ENCODE data around the gene EML3. TPM values are rescaled to one million over a fixed set of nuclear protein-coding genes. Genes with fewer than 3 reads are reported as not detected.
A peak's percentile ranks its signal among the peaks of the same experiment; 100 is the strongest.

The EML3 gene
- total and polyA plus RNA-seq, 2 donors from 2014 or later = 35.0 to 83.3 TPM

- DNase-seq = peak in 4 of 5 donors; percentile 76 to 86 (median 82)
- intact Hi-C loops (cut with DNase I) = no loop called here
- TF ChIP-seq CTCF (IDR thresholded peaks at IDR 0.05; ENCODE audit: borderline replicate concordance, extremely low read depth, insufficient read depth) = no peak
- Histone ChIP-seq H3K27me3 (ENCODE audit: control insufficient read depth, insufficient read depth, low read length) (no peaks in the 10 kb centered on the region), H3K36me3 (ENCODE audit: control insufficient read depth in 2 of 3, insufficient read depth in 3 of 3, low read length in 3 of 3) (peaks cover 0 to 11% (median 9%) of the 10 kb centered on the region in 3 donors), H3K27ac (ENCODE audit: low read depth in 2 of 2, low read length in 2 of 2) (no peak overlapping the region), H3K4me1 (ENCODE audit: control insufficient read depth in 2 of 3, insufficient read depth in 2 of 3, low read depth in 1 of 3, low read length in 3 of 3) (peaks cover 5 to 17% (median 10%) of the 10 kb centered on the region in 3 donors), H3K9me3 (ENCODE audit: control insufficient read depth in 2 of 3, insufficient read depth in 1 of 3, low read length in 3 of 3) (no peaks in the 10 kb centered on the region), H3K9ac (ENCODE audit: low read length in 3 of 3) (no peak overlapping the region), H3K4me3 (ENCODE audit: low read length in 3 of 3) (no peak overlapping the region)
- FAIRE-seq = no peak
These were observed 8.0 kb downstream of the EML3 start for GRCh38 chr11:62604460-62605120.

GRCh38 chr11:62603776-62604299, 8.7 kb downstream of the EML3 start:
- Histone ChIP-seq H3K9me3 (ENCODE audit: control insufficient read depth in 2 of 3, insufficient read depth in 1 of 3, low read length in 3 of 3) (no peaks in the 10 kb centered on the region), H3K27ac (ENCODE audit: low read depth in 2 of 2, low read length in 2 of 2) (no peak overlapping the region), H3K9ac (ENCODE audit: low read length in 3 of 3) (no peak overlapping the region), H3K27me3 (ENCODE audit: control insufficient read depth, insufficient read depth, low read length) (no peaks in the 10 kb centered on the region), H3K4me1 (ENCODE audit: control insufficient read depth in 2 of 3, insufficient read depth in 2 of 3, low read depth in 1 of 3, low read length in 3 of 3) (peaks cover 5 to 18% (median 16%) of the 10 kb centered on the region in 3 donors), H3K4me3 (ENCODE audit: low read length in 3 of 3) (no peak overlapping the region), H3K36me3 (ENCODE audit: control insufficient read depth in 2 of 3, insufficient read depth in 3 of 3, low read length in 3 of 3) (peaks cover 0 to 11% (median 7%) of the 10 kb centered on the region in 3 donors)
- TF ChIP-seq CTCF (IDR thresholded peaks at IDR 0.05; ENCODE audit: borderline replicate concordance, extremely low read depth, insufficient read depth) = no peak
- DNase-seq (peak in 1 of 5 donors; percentile 58), FAIRE-seq (no peak)
- intact Hi-C loops (cut with DNase I) = no loop called here

GRCh38 chr11:62603072-62603408, 9.5 kb downstream of the EML3 start:
- peak in 1 of 5 donors; percentile 77 for DNase-seq
- H3K27ac ChIP-seq (ENCODE audit: low read depth in 2 of 2, low read length in 2 of 2) = peak overlapping the region in 1 of 2 donors; percentile 20
- FAIRE-seq = no peak
- peaks cover under 1 to 17% (median 11%) of the 10 kb centered on the region in 3 donors for H3K36me3 ChIP-seq (ENCODE audit: control insufficient read depth in 2 of 3, insufficient read depth in 3 of 3, low read length in 3 of 3)
- no peaks in the 10 kb centered on the region for H3K27me3 ChIP-seq (ENCODE audit: control insufficient read depth, insufficient read depth, low read length)
- intact Hi-C loops (cut with DNase I) = no loop called here
- H3K9me3 ChIP-seq (ENCODE audit: control insufficient read depth in 2 of 3, insufficient read depth in 1 of 3, low read length in 3 of 3) = no peaks in the 10 kb centered on the region
- H3K9ac ChIP-seq (ENCODE audit: low read length in 3 of 3) = no peak overlapping the region
- TF ChIP-seq CTCF (IDR thresholded peaks at IDR 0.05; ENCODE audit: borderline replicate concordance, extremely low read depth, insufficient read depth) = no peak
- peak overlapping the region in 1 of 3 donors; percentile 77 for H3K4me3 ChIP-seq (ENCODE audit: low read length in 3 of 3)
- H3K4me1 ChIP-seq (ENCODE audit: control insufficient read depth in 2 of 3, insufficient read depth in 2 of 3, low read depth in 1 of 3, low read length in 3 of 3) = peaks cover 5 to 18% (median 17%) of the 10 kb centered on the region in 3 donors

Measured in kidney (tissue), 14 donors.